Aorta (tissue), 5 donors: ENCODE data around the gene KIRREL2. TPM values are rescaled to one million over a fixed set of nuclear protein-coding genes. Genes with fewer than 3 reads are reported as not detected.
"Not testable (repeated sequence)": the region's sequence is repeated elsewhere in the genome, so short reads cannot be mapped to it uniquely, and the experiment has no call there.

Source experiments
- ATAC-seq: fragments of 200-7000 bp; cut with Tn5 transposase; one replicate; pipeline ENCODE4 v1.9.1; 2022; ENCODE audit warnings: moderate library complexity; ENCODE audit not compliant: low FRiP score
- DNase-seq, 2 donors: peaks; one replicate each; pipeline ENCODE4 v3.0.0-alpha.2; 2020
- H3K27ac ChIP-seq, 2 donors: one replicate each; pipeline ENCODE4 v1.5.1; 2013; ENCODE audit warnings: low read length in 2 of 2, mild to moderate bottlenecking in 2 of 2, moderate library complexity in 2 of 2, control low read depth in 1 of 2, inconsistent platforms in 1 of 2, low read depth in 1 of 2
- H3K27me3 ChIP-seq, 2 donors: one replicate each; pipeline ENCODE4 v1.6.1; 2013; ENCODE audit warnings: control low read depth in 1 of 2, low read length in 1 of 2, mild to moderate bottlenecking in 1 of 2, moderate library complexity in 1 of 2; ENCODE audit not compliant: insufficient read depth in 2 of 2, control insufficient read depth in 1 of 2
- H3K36me3 ChIP-seq, 2 donors: one replicate each; pipeline ENCODE4 v1.6.1; 2013; ENCODE audit warnings: control low read depth in 1 of 2, low read length in 1 of 2, mild to moderate bottlenecking in 1 of 2; ENCODE audit not compliant: insufficient read depth in 2 of 2, control insufficient read depth in 1 of 2
- H3K4me1 ChIP-seq, 2 donors: one replicate each; pipeline ENCODE4 v1.6.1; 2013; ENCODE audit warnings: low read length in 2 of 2, control low read depth in 1 of 2, mild to moderate bottlenecking in 1 of 2, moderate library complexity in 1 of 2; ENCODE audit not compliant: insufficient read depth in 2 of 2, control insufficient read depth in 1 of 2
- H3K4me3 ChIP-seq, 2 donors: one replicate each; pipeline ENCODE4 v1.5.1; 2013; ENCODE audit warnings: low read length in 2 of 2, control low read depth in 1 of 2, mild to moderate bottlenecking in 1 of 2
- H3K9me3 ChIP-seq: one replicate; pipeline ENCODE4 v1.6.1; 2013; ENCODE audit warnings: mild to moderate bottlenecking, low read length; ENCODE audit not compliant: control insufficient read depth
- WGBS, 2 donors: extraction: QIAGEN DNeasy Blood & Tissue Kit; methylation state at CpG; one replicate each; pipeline ENCODE4 v1.1.7; 2013; 5-methylcytosine and 5-hydroxymethylcytosine counted together
- intact Hi-C, 2 donors: fragments of 100-400 bp; cut with DNase I; formaldehyde crosslinking; loops; one replicate each; pipeline versions ENCODE4 v1.14.2 to v1.15.0; 2022
- polyA plus RNA-seq, 2 donors: library from polyadenylated mRNA; stranded (reverse); fragments of 200-250 nt; gene quantifications; one replicate each; pipeline ENCODE4 v1.2.3, GENCODE V29; 2013
- total RNA-seq, 2 donors: library from RNA; stranded (reverse); fragmentation: NEBNext Ultra II Directional; extraction: Animal tissue kit (Norgen Biotek cat#: 25700); gene quantifications; one replicate each; pipeline ENCODE4 v1.2.1, GENCODE V29; 2021
- donor health status: healthy with polysubstance abuse.
- donor health status: Bipolar disorder and iron deficiency.
- donor health status: DM: no; HTN: no; CAD: no.
- donor health status: DM: no; HTN: no; CAD: no.
- donor health status: DM: yes; HTN: yes; CAD: no.

KIRREL2 gene
- total and polyA plus RNA-seq, 4 donors = 0.08 to 0.50 TPM; not detected in 2

DNA sequence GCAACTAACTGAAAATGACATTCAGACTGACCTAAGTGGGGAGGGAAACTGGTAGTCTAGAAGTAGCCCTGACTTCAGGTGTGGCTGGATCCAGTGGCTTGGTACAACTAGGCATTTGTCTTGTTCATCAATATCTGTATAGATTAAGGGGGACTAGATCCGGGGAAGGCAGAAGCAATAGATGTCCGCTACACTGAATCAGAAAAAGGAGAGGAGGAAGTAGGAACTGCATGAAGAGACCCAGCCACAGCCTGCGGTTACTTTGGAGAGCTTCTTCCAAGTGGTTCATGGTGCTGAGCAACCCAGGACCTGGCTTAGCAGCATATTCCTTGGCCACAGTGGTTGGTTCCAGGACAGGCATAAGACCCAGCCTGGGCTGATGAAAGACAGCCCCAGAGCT is 34.1 kb upstream of the KIRREL2 start:
- no peaks in the 10 kb centered on the region for H3K4me1 ChIP-seq
- intact Hi-C loops = no loop called here
- H3K27me3 ChIP-seq = no peaks in the 10 kb centered on the region
- H3K27ac ChIP-seq = no peak overlapping the region
- 63 to 78% methylated on average over 3 of the region's 3 CpGs for WGBS, 2 donors
- H3K9me3 ChIP-seq = no peaks in the 10 kb centered on the region
- ATAC-seq = no peak
- H3K36me3 ChIP-seq = no peaks in the 10 kb centered on the region
- H3K4me3 ChIP-seq = no peak overlapping the region
- no peak for DNase-seq

DNA sequence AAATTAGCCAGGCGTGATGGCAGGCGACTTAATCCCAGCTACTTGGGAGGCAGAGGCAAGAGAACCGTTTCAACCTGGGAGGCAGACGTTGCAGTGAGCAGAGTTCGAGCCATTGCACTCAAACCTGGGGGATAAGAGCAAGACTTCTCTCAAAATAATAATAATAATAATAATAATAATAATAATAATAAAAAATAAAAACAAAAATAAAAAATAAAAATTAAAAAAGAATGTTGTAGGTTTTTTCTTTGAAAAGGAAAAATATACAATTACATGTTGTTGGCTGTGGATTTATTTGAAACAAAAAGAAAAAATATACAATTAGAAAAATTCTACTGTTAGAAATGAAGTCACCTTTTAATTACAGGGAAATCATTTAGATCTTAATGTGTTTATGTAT is 32.6 kb upstream of the KIRREL2 start:
- no peaks in the 10 kb centered on the region for H3K9me3 ChIP-seq
- intact Hi-C loops = no loop called here
- no peak for DNase-seq
- no peak for ATAC-seq
- no peaks in the 10 kb centered on the region for H3K27me3 ChIP-seq
- no peak overlapping the region for H3K27ac ChIP-seq
- no peak overlapping the region for H3K4me3 ChIP-seq
- H3K36me3 ChIP-seq = no peaks in the 10 kb centered on the region
- H3K4me1 ChIP-seq = no peaks in the 10 kb centered on the region
- 81 to 85% methylated on average over 5 of the region's 5 CpGs for WGBS, 2 donors

DNA sequence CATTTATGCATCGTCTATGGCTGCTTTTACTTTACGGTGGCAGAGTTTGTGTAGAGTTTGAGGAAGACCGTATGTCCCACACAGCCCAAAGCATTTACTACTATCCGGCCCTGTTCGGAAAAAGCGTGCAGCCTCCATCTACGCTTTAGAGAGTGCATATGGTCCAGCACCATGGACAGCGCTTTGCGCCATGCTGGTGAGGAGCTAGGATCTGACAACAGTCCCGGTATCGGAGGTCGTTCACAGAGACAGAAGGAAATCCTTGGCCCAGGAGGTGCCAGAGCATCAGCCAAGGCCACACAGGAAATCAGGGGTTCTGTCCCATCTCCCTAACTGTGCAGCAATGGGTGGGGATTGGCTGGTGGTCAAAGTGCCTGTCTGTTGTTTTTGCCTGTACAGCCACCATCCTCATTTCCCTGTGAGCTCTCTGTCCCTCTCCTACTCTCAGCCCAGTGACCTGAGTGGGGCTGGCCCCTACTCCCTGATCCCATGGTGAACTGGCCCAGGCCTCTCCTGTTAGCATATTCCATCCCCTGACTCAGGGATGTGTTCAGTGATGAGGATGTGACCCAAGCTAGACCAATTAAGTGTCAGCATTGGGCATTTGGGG is 27.9 kb upstream of the KIRREL2 start:
- Histone ChIP-seq H3K27ac (no peak overlapping the region), H3K36me3 (no peaks in the 10 kb centered on the region), H3K27me3 (no peaks in the 10 kb centered on the region), H3K4me3 (no peak overlapping the region), H3K4me1 (no peaks in the 10 kb centered on the region), H3K9me3 (no peaks in the 10 kb centered on the region)
- WGBS, 2 donors = 5% methylated on average over 12 of the region's 12 CpGs
- no peak for ATAC-seq
- DNase-seq = peak in 1 of 2 donors; percentile 68
- intact Hi-C loops = no loop called here

DNA sequence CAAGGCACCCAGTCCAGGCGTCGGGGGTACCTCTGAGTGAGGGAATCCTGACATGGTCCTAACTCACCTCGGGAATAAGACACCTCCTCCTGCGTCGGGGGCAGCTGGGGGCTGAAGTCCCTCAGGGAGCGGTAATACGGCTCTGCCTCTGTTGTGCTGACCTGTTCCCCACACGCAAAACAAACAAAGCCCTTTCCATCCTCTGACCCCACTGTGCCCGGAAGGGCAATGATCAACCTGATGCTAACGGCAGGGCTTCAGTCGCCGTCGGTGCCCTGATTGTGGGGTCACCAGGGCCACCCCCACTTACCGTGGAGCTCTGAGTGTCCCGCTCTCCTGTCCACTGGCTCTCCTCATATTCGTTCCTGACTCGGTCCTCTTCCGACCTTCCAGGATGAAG is 25.7 kb upstream of the KIRREL2 start:
- no peak overlapping the region for H3K27ac ChIP-seq
- intact Hi-C loops = no loop called here
- H3K9me3 ChIP-seq = no peaks in the 10 kb centered on the region
- DNase-seq (no peak), ATAC-seq (no peak)
- no peaks in the 10 kb centered on the region for H3K36me3 ChIP-seq
- no peaks in the 10 kb centered on the region for H3K27me3 ChIP-seq
- H3K4me1 ChIP-seq = no peaks in the 10 kb centered on the region
- 71 to 77% methylated on average over 18 of the region's 18 CpGs for WGBS, 2 donors
- H3K4me3 ChIP-seq = no peak overlapping the region

DNA sequence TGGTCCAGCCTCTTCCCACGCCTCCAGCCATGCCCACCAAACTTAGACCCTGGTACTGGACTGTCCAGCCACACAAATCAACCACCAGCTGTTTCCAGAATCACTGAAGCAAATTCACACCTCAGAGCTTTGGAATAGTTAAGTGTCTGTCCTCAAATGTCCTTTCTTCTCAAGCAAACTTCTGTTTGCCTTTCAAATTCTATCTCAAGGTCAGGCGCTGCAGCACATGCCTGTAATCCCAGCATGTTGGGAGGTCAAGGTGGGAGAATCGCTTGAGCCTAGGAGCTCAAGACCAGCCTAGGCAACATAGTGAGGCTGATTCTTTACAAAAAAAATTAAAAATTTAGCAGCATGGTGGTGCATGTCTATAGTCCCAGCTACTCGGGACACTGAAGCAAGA is 24.7 kb upstream of the KIRREL2 start:
- Histone ChIP-seq H3K27ac (no peak overlapping the region), H3K36me3 (no peaks in the 10 kb centered on the region), H3K4me3 (no peak overlapping the region), H3K4me1 (no peaks in the 10 kb centered on the region), H3K27me3 (no peaks in the 10 kb centered on the region), H3K9me3 (no peaks in the 10 kb centered on the region)
- 70 to 75% methylated on average over 4 of the region's 4 CpGs for WGBS, 2 donors
- intact Hi-C loops = no loop called here
- ATAC-seq (no peak), DNase-seq (no peak)

DNA sequence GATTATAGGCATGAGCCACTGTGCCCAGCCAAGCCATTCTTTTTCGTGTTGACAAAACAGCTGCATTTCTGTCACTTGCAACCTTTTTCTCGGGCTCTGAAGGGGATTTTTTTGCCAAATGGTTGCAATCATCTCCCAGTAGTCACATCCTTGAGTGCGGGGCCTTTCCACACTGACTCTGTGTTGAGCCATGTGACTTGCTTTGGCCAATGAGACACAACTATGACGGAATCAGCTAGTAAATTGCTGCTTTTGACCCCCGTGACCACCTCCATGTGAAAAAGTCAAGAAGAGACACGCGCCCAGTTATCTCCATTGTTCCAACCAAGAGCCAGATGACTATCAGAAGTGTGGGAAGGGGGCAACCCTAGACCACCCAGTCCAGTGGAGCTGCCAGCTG is 22.7 kb upstream of the KIRREL2 start:
- ATAC-seq (no peak), DNase-seq (no peak)
- H3K36me3 ChIP-seq = no peaks in the 10 kb centered on the region
- no peak overlapping the region for H3K27ac ChIP-seq
- peaks cover 2% of the 10 kb centered on the region for H3K9me3 ChIP-seq
- no peaks in the 10 kb centered on the region for H3K4me1 ChIP-seq
- intact Hi-C loops = no loop called here
- 50 to 51% methylated on average over 7 of the region's 7 CpGs for WGBS, 2 donors
- H3K27me3 ChIP-seq = no peaks in the 10 kb centered on the region
- H3K4me3 ChIP-seq = no peak overlapping the region

DNA sequence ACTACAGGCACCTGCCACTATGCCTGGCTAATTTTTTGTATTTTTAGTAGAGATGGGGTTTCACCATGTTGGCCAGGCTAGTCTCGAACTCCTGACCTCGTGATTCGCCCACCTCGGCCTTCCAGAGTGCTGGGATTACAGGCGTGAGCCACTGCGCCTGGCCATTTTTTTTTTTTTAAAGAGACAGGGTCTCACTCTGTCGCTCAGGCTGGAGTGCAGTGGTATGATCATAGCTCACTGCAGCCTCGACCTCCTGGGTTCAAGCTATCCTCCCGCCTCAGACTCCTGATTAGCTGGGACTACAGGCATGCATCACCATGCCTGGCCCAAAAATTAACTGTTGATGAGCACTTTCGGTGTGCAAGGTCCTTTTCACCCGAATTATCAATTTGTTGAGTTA is 20.6 kb upstream of the KIRREL2 start:
- intact Hi-C loops, H3K4me3 ChIP-seq, H3K27ac ChIP-seq, ATAC-seq, H3K27me3 ChIP-seq, DNase-seq, H3K36me3 ChIP-seq, H3K9me3 ChIP-seq, H3K4me1 ChIP-seq: not testable (repeated sequence)
- 59 to 60% methylated on average over 11 of the region's 11 CpGs for WGBS, 2 donors

DNA sequence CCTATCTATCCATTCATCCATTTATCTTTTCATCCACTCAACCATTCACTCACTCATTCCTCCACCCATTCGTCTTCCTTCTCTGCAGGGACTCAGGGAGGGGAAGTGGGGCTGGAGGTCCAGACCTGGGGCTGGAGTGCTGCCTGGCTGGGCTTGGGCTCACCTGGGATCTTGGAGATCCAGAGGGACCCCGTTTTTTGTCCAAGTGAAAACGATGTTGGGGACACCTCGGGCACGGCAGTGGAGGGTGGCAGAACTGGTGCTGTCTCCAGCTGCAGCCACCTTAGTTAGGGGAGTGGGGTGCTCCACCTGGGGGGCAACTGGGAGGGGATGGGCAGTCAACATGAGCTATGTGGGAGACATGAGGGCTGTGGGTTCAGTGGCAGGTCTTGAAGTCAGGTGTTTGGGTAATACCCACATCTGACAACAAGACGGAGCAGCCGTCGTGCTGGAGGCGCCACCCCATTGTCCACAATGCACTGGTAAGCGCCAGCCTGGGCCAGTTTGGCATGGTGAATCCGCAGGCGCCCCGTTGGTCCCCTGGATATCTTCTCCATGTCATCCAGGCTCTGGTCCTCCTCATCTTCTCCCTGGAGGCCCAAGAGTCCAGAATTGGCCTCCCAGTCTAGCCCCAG is 14.6 kb upstream of the KIRREL2 start:
- ATAC-seq (no peak), DNase-seq (no peak)
- Histone ChIP-seq H3K9me3 (peaks cover 6% of the 10 kb centered on the region), H3K27ac (no peak overlapping the region), H3K27me3 (peaks cover 0 to 3% of the 10 kb centered on the region in 2 donors), H3K36me3 (no peaks in the 10 kb centered on the region), H3K4me3 (no peak overlapping the region), H3K4me1 (no peaks in the 10 kb centered on the region)
- intact Hi-C loops = no loop called here
- 81 to 84% methylated on average over 13 of the region's 13 CpGs for whole genome bisulfite sequencing, 2 donors

DNA sequence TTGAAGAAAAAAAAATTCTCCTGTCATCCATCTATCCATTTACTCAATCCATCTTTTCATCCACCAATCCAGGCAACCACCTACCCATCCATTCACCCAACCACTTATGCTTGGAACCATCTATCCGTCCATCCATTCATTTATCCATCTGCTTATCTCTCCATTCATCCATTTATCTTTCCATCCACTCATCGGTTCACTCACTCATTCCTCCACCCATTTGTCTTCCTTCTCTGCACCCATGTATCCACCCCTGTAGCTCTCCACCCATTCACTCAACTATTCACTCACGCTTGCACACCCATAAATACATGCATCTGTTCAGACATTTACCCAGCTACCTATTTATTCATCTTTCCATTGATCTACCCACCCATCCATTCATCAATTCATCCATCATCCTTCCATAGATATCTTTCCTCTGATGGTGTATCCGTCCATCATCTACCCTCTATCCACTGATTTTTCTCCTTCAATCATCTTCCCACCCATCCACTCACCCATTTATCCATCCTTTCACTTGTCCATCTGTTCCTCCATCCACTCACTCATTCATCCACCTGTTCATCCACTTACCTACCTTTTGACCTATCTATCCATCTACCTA is 13.9 kb upstream of the KIRREL2 start:
- intact Hi-C loops = no loop called here
- no peak for ATAC-seq
- Histone ChIP-seq H3K36me3 (no peaks in the 10 kb centered on the region), H3K27ac (no peak overlapping the region), H3K27me3 (peaks cover 0 to 3% of the 10 kb centered on the region in 2 donors), H3K4me1 (no peaks in the 10 kb centered on the region), H3K4me3 (no peak overlapping the region), H3K9me3 (peaks cover 6% of the 10 kb centered on the region)
- DNase-seq = no peak
- WGBS, 2 donors = 75 to 82% methylated on average over 4 of the region's 4 CpGs
